Measurements from ENCODE around the gene RCSD1. TPM values are rescaled to one million over a fixed set of nuclear protein-coding genes. Genes with fewer than 3 reads are reported as not detected.

Gene RCSD1
- polyA plus RNA-seq, 3 donors, result 116 to 218 (median 216) TPM

DNA sequence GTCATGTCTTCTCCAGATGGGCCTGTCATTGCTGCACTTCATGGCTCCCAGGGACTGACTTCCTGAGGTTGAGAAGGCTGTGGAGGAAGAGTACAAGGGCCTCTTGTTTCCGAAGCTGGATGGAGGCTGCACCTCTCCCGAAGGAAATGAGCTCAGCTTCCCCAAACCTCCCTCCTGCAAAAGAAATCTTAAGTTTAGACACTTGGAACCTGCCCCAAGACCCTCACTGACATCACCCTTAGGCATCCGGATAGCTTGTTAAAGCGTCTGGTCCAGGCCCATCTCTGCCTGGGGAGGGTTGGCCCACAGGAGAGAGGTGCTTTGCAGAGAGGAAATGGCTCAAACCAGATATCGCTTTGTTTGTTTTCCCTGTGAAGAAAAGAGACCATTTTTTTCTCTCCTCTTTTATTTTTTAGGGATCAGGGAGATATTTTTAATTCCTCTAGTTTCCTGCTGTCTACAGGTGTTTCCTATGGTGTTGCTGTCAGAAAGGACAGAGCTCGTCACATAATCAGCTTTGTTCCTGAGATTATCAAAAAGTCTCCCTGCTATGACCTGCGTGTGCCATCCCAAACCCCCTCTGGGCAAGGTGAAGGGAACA lies 25.0 kb downstream of the RCSD1 start:
- Histone ChIP-seq H3K79me2 (ENCODE audit: insufficient read depth, low read length) (peaks cover 100% of the 10 kb centered on the region), H3K27ac (ENCODE audit: low read depth in 1 of 2, low read length in 2 of 2) (peak overlapping the region in 1 of 2 donors; percentile 66), H4K20me1 (ENCODE audit: insufficient read depth, low read length) (peaks cover 100% of the 10 kb centered on the region), H3K36me3 (replicated peaks in 1 of 2; ENCODE audit: control insufficient read depth in 1 of 2, insufficient read depth in 2 of 2, low read length in 2 of 2) (peaks cover 28 to 74% of the 10 kb centered on the region in 2 donors), H3K4me2 (replicated peaks; ENCODE audit: extremely low read depth, low read length, poor library complexity, severe bottlenecking) (no peak overlapping the region), H2AFZ (ENCODE audit: insufficient read depth, low read depth, low read length, poor library complexity, severe bottlenecking) (no peak overlapping the region), H3K4me3 (replicated peaks in 1 of 3; ENCODE audit: low read depth in 2 of 3, low read length in 3 of 3) (no peak overlapping the region), H3K9me3 (replicated peaks in 1 of 2; ENCODE audit: control insufficient read depth in 1 of 2, insufficient read depth in 1 of 2, low read length in 2 of 2) (no peaks in the 10 kb centered on the region), H3K9ac (ENCODE audit: insufficient read depth, low read length, poor library complexity, severe bottlenecking) (no peak overlapping the region), H3K4me1 (ENCODE audit: control insufficient read depth in 1 of 2, insufficient read depth in 2 of 2, low read length in 2 of 2) (peaks cover 73 to 93% of the 10 kb centered on the region in 2 donors), H3K27me3 (ENCODE audit: control insufficient read depth in 2 of 2, insufficient read depth in 2 of 2, low read length in 2 of 2) (no peaks in the 10 kb centered on the region)
- Mint-ChIP-seq H3K4me3 (no peak overlapping the region), H3K36me3 (peaks cover 57 to 78% of the 10 kb centered on the region in 2 donors), H3K4me1 (peaks cover 88% of the 10 kb centered on the region), H3K27ac (peak overlapping the region in 3 of 7 donors; percentile 54 to 81 (median 80)), H3K27me3 (ENCODE audit: low read depth in 3 of 3) (peaks cover 0 to 1% (median 1%) of the 10 kb centered on the region in 3 donors), H3K9me3 (peaks cover 0 to 1% (median 0%) of the 10 kb centered on the region in 7 donors)
- TF ChIP-seq, protein P1, sequence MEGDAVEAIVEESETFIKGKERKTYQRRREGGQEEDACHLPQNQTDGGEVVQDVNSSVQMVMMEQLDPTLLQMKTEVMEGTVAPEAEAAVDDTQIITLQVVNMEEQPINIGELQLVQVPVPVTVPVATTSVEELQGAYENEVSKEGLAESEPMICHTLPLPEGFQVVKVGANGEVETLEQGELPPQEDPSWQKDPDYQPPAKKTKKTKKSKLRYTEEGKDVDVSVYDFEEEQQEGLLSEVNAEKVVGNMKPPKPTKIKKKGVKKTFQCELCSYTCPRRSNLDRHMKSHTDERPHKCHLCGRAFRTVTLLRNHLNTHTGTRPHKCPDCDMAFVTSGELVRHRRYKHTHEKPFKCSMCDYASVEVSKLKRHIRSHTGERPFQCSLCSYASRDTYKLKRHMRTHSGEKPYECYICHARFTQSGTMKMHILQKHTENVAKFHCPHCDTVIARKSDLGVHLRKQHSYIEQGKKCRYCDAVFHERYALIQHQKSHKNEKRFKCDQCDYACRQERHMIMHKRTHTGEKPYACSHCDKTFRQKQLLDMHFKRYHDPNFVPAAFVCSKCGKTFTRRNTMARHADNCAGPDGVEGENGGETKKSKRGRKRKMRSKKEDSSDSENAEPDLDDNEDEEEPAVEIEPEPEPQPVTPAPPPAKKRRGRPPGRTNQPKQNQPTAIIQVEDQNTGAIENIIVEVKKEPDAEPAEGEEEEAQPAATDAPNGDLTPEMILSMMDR (IDR thresholded peaks at IDR 0.05), result no peak
- DNase-seq, result no peak
- intact Hi-C loops (cut with micrococcal nuclease), result no loop called here
- 33% methylated on average over 1 of the region's 7 CpGs for WGBS (ENCODE audit: insufficient coverage)

DNA sequence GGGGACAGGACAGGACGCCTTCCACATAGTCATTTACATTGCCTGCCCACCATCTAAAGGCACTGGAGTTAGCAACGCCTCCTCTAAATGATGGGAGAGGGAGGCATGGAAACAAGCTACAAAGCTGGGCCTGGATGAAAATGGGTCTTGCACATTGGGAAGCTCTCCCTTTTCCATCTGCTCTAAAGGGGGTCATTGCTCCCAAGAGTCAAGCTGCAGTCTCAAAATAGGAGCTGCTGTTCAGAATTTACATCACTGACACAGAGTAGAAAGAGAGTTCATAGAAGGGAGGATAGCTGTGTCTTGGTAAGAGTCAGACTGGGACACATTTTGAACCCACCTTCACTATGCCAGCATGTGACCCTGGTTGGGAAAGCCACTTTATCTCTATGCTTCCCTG lies 26.6 kb downstream of the RCSD1 start:
- peaks cover 100% of the 10 kb centered on the region for H3K79me2 ChIP-seq (ENCODE audit: insufficient read depth, low read length)
- peaks cover 59 to 76% of the 10 kb centered on the region in 2 donors for H3K36me3 Mint-ChIP-seq
- no peak overlapping the region for H2AFZ ChIP-seq (ENCODE audit: insufficient read depth, low read depth, low read length, poor library complexity, severe bottlenecking)
- no CpG with 5 or more reads among the region's 2 CpGs for WGBS (ENCODE audit: insufficient coverage)
- H3K4me1 ChIP-seq (ENCODE audit: control insufficient read depth in 1 of 2, insufficient read depth in 2 of 2, low read length in 2 of 2), result peaks cover 63 to 93% of the 10 kb centered on the region in 2 donors
- no peak overlapping the region for H3K4me3 ChIP-seq (replicated peaks in 1 of 3; ENCODE audit: low read depth in 2 of 3, low read length in 3 of 3)
- intact Hi-C loops (cut with micrococcal nuclease), result no loop called here
- no peaks in the 10 kb centered on the region for H3K9me3 ChIP-seq (replicated peaks in 1 of 2; ENCODE audit: control insufficient read depth in 1 of 2, insufficient read depth in 1 of 2, low read length in 2 of 2)
- H3K27ac ChIP-seq (ENCODE audit: low read depth in 1 of 2, low read length in 2 of 2), result peak overlapping the region in 1 of 2 donors; percentile 49
- no peaks in the 10 kb centered on the region for H3K27me3 ChIP-seq (ENCODE audit: control insufficient read depth in 2 of 2, insufficient read depth in 2 of 2, low read length in 2 of 2)
- peaks cover 0 to 1% (median 0%) of the 10 kb centered on the region in 7 donors for H3K9me3 Mint-ChIP-seq
- H3K36me3 ChIP-seq (replicated peaks in 1 of 2; ENCODE audit: control insufficient read depth in 1 of 2, insufficient read depth in 2 of 2, low read length in 2 of 2), result peaks cover 28 to 79% of the 10 kb centered on the region in 2 donors
- TF ChIP-seq, protein P1 (IDR thresholded peaks at IDR 0.05), result no peak
- H3K4me1 Mint-ChIP-seq, result peaks cover 86% of the 10 kb centered on the region
- H3K4me2 ChIP-seq (replicated peaks; ENCODE audit: extremely low read depth, low read length, poor library complexity, severe bottlenecking), result no peak overlapping the region
- H3K4me3 Mint-ChIP-seq, result no peak overlapping the region
- H3K27me3 Mint-ChIP-seq (ENCODE audit: low read depth in 3 of 3), result no peaks in the 10 kb centered on the region
- peak overlapping the region in 4 of 7 donors; percentile 23 to 76 (median 54) for H3K27ac Mint-ChIP-seq
- peaks cover 100% of the 10 kb centered on the region for H4K20me1 ChIP-seq (ENCODE audit: insufficient read depth, low read length)
- no peak for DNase-seq
- H3K9ac ChIP-seq (ENCODE audit: insufficient read depth, low read length, poor library complexity, severe bottlenecking), result no peak overlapping the region

All from CD14-positive monocyte (primary cell).